ENCODE data around the gene ALG1. TPM values are rescaled to one million over a fixed set of nuclear protein-coding genes. Genes with fewer than 3 reads are reported as not detected.
"Not testable (repeated sequence)": the region's sequence is repeated elsewhere in the genome, so short reads cannot be mapped to it uniquely, and the experiment has no call there.

The ALG1 gene
- total RNA-seq, 1 experiment from 2014 or later, result 39.2 TPM

GRCh38 chr16:5069048-5069447 lies 2.6 kb upstream of the ALG1 start:
- in situ Hi-C loops (cut with HindIII; ENCODE audit: low pct_unique_long_range_greater_than_20kb, low sequenced_read_pairs), result no loop called here
- no peak for DNase-seq (ENCODE audit: low read depth)

- in situ Hi-C loops (cut with HindIII; ENCODE audit: low pct_unique_long_range_greater_than_20kb, low sequenced_read_pairs), result no loop called here
- no peak for DNase-seq (ENCODE audit: low read depth)
These were observed 1.8 kb upstream of the ALG1 start for GRCh38 chr16:5069854-5070253.

- no peak for DNase-seq (ENCODE audit: low read depth)
- in situ Hi-C loops (cut with HindIII; ENCODE audit: low pct_unique_long_range_greater_than_20kb, low sequenced_read_pairs), result no loop called here
These were observed 1.0 kb upstream of the ALG1 start for GRCh38 chr16:5070431-5071186.

- DNase-seq (ENCODE audit: low read depth), result no peak
- in situ Hi-C loops (cut with HindIII; ENCODE audit: low pct_unique_long_range_greater_than_20kb, low sequenced_read_pairs), result no loop called here
These were observed 332 bp upstream of the ALG1 start for GRCh38 chr16:5071341-5071680.

- in situ Hi-C loops (cut with HindIII; ENCODE audit: low pct_unique_long_range_greater_than_20kb, low sequenced_read_pairs), result no loop called here
These were observed 963 bp downstream of the ALG1 start for GRCh38 chr16:5072334-5073278.

GRCh38 chr16:5073279-5073629 lies 1.6 kb downstream of the ALG1 start:
- DNase-seq (ENCODE audit: low read depth), result no peak
- in situ Hi-C loops (cut with HindIII; ENCODE audit: low pct_unique_long_range_greater_than_20kb, low sequenced_read_pairs), result no loop called here

More at GRCh38 chr16:5072334-5073278, 963 bp downstream of the ALG1 start:
- DNase-seq (ENCODE audit: low read depth), result no peak

GRCh38 chr16:5073771-5074170 lies 2.1 kb downstream of the ALG1 start:
- in situ Hi-C loops (cut with HindIII; ENCODE audit: low pct_unique_long_range_greater_than_20kb, low sequenced_read_pairs); DNase-seq (ENCODE audit: low read depth): not testable (repeated sequence)

GRCh38 chr16:5075637-5076036 lies 4.0 kb downstream of the ALG1 start:
- in situ Hi-C loops (cut with HindIII; ENCODE audit: low pct_unique_long_range_greater_than_20kb, low sequenced_read_pairs), result no loop called here
- DNase-seq (ENCODE audit: low read depth), result no peak

- in situ Hi-C loops (cut with HindIII; ENCODE audit: low pct_unique_long_range_greater_than_20kb, low sequenced_read_pairs), result no loop called here
- no peak for DNase-seq (ENCODE audit: low read depth)
These were observed 5.7 kb downstream of the ALG1 start for GRCh38 chr16:5077304-5077703.

GRCh38 chr16:5078626-5079025 lies 7.0 kb downstream of the ALG1 start:
- in situ Hi-C loops (cut with HindIII; ENCODE audit: low pct_unique_long_range_greater_than_20kb, low sequenced_read_pairs), result no loop called here
- DNase-seq (ENCODE audit: low read depth), result no peak

GRCh38 chr16:5080461-5080860 lies 8.8 kb downstream of the ALG1 start:
- in situ Hi-C loops (cut with HindIII; ENCODE audit: low pct_unique_long_range_greater_than_20kb, low sequenced_read_pairs); DNase-seq (ENCODE audit: low read depth): not testable (repeated sequence)

- in situ Hi-C loops (cut with HindIII; ENCODE audit: low pct_unique_long_range_greater_than_20kb, low sequenced_read_pairs); DNase-seq (ENCODE audit: low read depth): not testable (repeated sequence)
These were observed 9.4 kb downstream of the ALG1 start for GRCh38 chr16:5080996-5081395.

GRCh38 chr16:5083646-5084045 lies 12.0 kb downstream of the ALG1 start:
- in situ Hi-C loops (cut with HindIII; ENCODE audit: low pct_unique_long_range_greater_than_20kb, low sequenced_read_pairs); DNase-seq (ENCODE audit: low read depth): not testable (repeated sequence)

- in situ Hi-C loops (cut with HindIII; ENCODE audit: low pct_unique_long_range_greater_than_20kb, low sequenced_read_pairs); DNase-seq (ENCODE audit: low read depth): not testable (repeated sequence)
These were observed 12.6 kb downstream of the ALG1 start for GRCh38 chr16:5084099-5084731.

- in situ Hi-C loops (cut with HindIII; ENCODE audit: low pct_unique_long_range_greater_than_20kb, low sequenced_read_pairs), result not testable (repeated sequence)
- peak; percentile 27 for DNase-seq (ENCODE audit: low read depth)
These were observed 13.2 kb downstream of the ALG1 start for GRCh38 chr16:5084802-5085201.

GRCh38 chr16:5085716-5086115 lies 14.1 kb downstream of the ALG1 start:
- in situ Hi-C loops (cut with HindIII; ENCODE audit: low pct_unique_long_range_greater_than_20kb, low sequenced_read_pairs); DNase-seq (ENCODE audit: low read depth): not testable (repeated sequence)

- in situ Hi-C loops (cut with HindIII; ENCODE audit: low pct_unique_long_range_greater_than_20kb, low sequenced_read_pairs), result not testable (repeated sequence)
These were observed 16.6 kb downstream of the ALG1 start for GRCh38 chr16:5088086-5088790.

GRCh38 chr16:5088936-5089335 lies 17.3 kb downstream of the ALG1 start:
- DNase-seq (ENCODE audit: low read depth); in situ Hi-C loops (cut with HindIII; ENCODE audit: low pct_unique_long_range_greater_than_20kb, low sequenced_read_pairs): not testable (repeated sequence)

More at GRCh38 chr16:5088086-5088790, 16.6 kb downstream of the ALG1 start:
- not testable (repeated sequence) for DNase-seq (ENCODE audit: low read depth)
